ENCODE measurements around the gene ADCY9.

DNA sequence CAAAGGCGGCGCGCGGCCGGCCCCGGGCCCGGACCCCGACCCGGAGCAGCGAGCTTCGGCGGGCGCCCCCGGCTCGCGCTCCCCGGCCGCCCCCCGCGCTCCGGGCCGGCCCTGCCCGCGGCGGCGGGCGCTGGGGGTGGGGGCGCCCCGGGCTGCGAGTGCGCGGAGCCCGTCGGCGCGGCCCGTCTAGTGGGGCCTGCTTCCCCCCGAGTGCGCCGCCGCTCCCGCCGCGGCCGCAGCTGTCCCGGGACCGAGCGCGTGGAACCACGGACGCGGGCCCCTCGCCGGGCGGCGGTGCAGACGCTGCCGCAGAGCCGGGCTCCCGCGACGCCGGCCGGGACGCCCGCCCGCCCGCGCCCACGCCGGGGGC is 308 bp downstream of the ADCY9 start:
- TF ChIP-seq, protein P1, sequence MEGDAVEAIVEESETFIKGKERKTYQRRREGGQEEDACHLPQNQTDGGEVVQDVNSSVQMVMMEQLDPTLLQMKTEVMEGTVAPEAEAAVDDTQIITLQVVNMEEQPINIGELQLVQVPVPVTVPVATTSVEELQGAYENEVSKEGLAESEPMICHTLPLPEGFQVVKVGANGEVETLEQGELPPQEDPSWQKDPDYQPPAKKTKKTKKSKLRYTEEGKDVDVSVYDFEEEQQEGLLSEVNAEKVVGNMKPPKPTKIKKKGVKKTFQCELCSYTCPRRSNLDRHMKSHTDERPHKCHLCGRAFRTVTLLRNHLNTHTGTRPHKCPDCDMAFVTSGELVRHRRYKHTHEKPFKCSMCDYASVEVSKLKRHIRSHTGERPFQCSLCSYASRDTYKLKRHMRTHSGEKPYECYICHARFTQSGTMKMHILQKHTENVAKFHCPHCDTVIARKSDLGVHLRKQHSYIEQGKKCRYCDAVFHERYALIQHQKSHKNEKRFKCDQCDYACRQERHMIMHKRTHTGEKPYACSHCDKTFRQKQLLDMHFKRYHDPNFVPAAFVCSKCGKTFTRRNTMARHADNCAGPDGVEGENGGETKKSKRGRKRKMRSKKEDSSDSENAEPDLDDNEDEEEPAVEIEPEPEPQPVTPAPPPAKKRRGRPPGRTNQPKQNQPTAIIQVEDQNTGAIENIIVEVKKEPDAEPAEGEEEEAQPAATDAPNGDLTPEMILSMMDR (IDR thresholded peaks at IDR 0.05): no peak
- no peak for TF ChIP-seq POLR2A (IDR thresholded peaks at IDR 0.05)

All from breast epithelium (tissue), 3 donors.